GM03348 (cell line): Measurements from ENCODE around the gene TEKTIP1.
"Not testable (repeated sequence)": the region's sequence is repeated elsewhere in the genome, so short reads cannot be mapped to it uniquely, and the experiment has no call there.

Source experiments
- DNase-seq: peaks from one replicate; pipeline ENCODE4 v3.0.0; 2012; ENCODE audit warnings: low spot score

TEKTIP1 gene

GRCh38 chr19:3523361-3524077, 15.5 kb upstream of the TEKTIP1 start:
- DNase-seq = no peak

- no peak for DNase-seq
These were observed 14.7 kb upstream of the TEKTIP1 start for GRCh38 chr19:3524078-3524842.

GRCh38 chr19:3524904-3525451, 14.0 kb upstream of the TEKTIP1 start:
- no peak for DNase-seq

GRCh38 chr19:3526507-3527237, 12.3 kb upstream of the TEKTIP1 start:
- no peak for DNase-seq

- no peak for DNase-seq
These were observed 11.6 kb upstream of the TEKTIP1 start for GRCh38 chr19:3527238-3527910.

GRCh38 chr19:3528080-3528479, 10.9 kb upstream of the TEKTIP1 start:
- DNase-seq = no peak

- no peak for DNase-seq
These were observed 10.3 kb upstream of the TEKTIP1 start for GRCh38 chr19:3528539-3529211.

- DNase-seq = not testable (repeated sequence)
These were observed 9.7 kb upstream of the TEKTIP1 start for GRCh38 chr19:3529299-3529698.

- DNase-seq = no peak
These were observed 8.6 kb upstream of the TEKTIP1 start for GRCh38 chr19:3530389-3530788.

- no peak for DNase-seq
These were observed 7.3 kb upstream of the TEKTIP1 start for GRCh38 chr19:3531716-3532115.

- DNase-seq = no peak
These were observed 6.7 kb upstream of the TEKTIP1 start for GRCh38 chr19:3532154-3532786.

- no peak for DNase-seq
These were observed 5.9 kb upstream of the TEKTIP1 start for GRCh38 chr19:3533033-3533432.

GRCh38 chr19:3533563-3534216, 5.3 kb upstream of the TEKTIP1 start:
- DNase-seq = no peak

GRCh38 chr19:3534375-3535234, 4.4 kb upstream of the TEKTIP1 start:
- no peak for DNase-seq

GRCh38 chr19:3535235-3535535, 3.8 kb upstream of the TEKTIP1 start:
- DNase-seq = no peak

GRCh38 chr19:3535563-3535965, 3.4 kb upstream of the TEKTIP1 start:
- no peak for DNase-seq

GRCh38 chr19:3535981-3536380, 3.0 kb upstream of the TEKTIP1 start:
- DNase-seq = no peak

- DNase-seq = no peak
These were observed 2.4 kb upstream of the TEKTIP1 start for GRCh38 chr19:3536429-3537100.

GRCh38 chr19:3537101-3537437, 1.9 kb upstream of the TEKTIP1 start:
- no peak for DNase-seq
